ENCODE measurements around the gene TINCR.

- no peak for TF ChIP-seq CTCF (IDR thresholded peaks at IDR 0.05)
- no peak for TF ChIP-seq POLR2AphosphoS5 (IDR thresholded peaks at IDR 0.05)
Measured at GRCh38 chr19:5519076-5519475, 48.7 kb downstream of the TINCR start.

All from prostate gland (tissue), 2 donors.